ENCODE results near the gene SUN2.

The SUN2 gene

DNA sequence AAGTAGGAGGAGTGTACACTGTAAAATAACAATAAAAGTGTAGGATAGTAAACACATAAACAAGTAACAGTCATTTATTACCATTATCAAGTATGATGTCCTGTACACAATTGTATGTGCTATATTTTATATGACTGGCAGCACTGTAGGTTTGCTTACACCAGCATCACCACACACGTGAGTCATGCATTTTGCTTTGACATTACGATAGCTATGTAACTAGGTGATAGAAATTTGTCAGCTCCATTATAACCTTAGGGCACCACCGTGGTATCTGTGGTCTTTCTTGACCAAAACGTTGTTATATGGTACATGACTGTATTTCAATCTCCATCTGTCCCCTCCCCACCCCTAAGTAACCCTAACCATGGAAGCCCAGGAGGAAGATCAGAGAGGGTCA is 37.0 kb upstream of the SUN2 start:
- H3K9ac ChIP-seq (ENCODE audit: low read depth, low read length), result no peak overlapping the region
- no peaks in the 10 kb centered on the region; the same call in 1 of the 2 replicates for H3K36me3 ChIP-seq (ENCODE audit: insufficient read depth, low read length)
- peak overlapping the region; percentile 72 for H3K4me3 ChIP-seq (ENCODE audit: low read length)
- no peak overlapping the region for H3K27ac ChIP-seq (ENCODE audit: low read depth, low read length)
- WGBS, result 84% methylated on average over 4 of the region's 4 CpGs
- H3K9me3 ChIP-seq (ENCODE audit: insufficient read depth, low read depth, low read length), result no peaks in the 10 kb centered on the region
- H3K27me3 ChIP-seq (ENCODE audit: insufficient read depth, low read length), result no peaks in the 10 kb centered on the region
- H3K4me1 ChIP-seq (ENCODE audit: insufficient read depth, low read length), result 0 out of 2 replicates have a peak, but pooled peaks cover 5% of the 10 kb centered on the region

DNA sequence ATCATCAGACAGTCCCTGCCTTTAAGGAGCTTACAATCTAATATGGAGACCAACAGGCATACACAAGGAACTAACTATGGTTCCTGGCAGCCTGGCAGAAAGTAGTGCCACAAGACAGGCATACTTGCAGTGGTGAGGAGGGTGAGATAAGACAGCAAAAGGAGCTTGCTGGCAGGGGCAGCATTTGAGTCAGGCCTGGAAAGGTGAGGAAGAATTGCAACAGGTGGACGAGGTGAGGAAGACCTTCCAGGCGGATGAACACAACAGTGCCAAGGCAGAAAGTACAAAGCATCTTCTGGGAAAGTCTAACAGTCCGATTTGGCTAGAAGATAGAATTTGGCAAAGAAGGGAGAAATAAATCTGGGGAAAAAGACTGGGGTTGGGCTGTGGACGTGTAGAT is 33.8 kb upstream of the SUN2 start:
- 90% methylated on average over 4 of the region's 4 CpGs for WGBS
- H3K27me3 ChIP-seq (ENCODE audit: insufficient read depth, low read length), result no peaks in the 10 kb centered on the region
- H3K27ac ChIP-seq (ENCODE audit: low read depth, low read length), result no peak overlapping the region
- H3K4me1 ChIP-seq (ENCODE audit: insufficient read depth, low read length), result 0 out of 2 replicates have a peak, but pooled peaks cover 5% of the 10 kb centered on the region
- no peaks in the 10 kb centered on the region; the same call in 1 of the 2 replicates for H3K36me3 ChIP-seq (ENCODE audit: insufficient read depth, low read length)
- H3K9me3 ChIP-seq (ENCODE audit: insufficient read depth, low read depth, low read length), result no peaks in the 10 kb centered on the region
- no peak overlapping the region for H3K4me3 ChIP-seq (ENCODE audit: low read length)
- no peak overlapping the region for H3K9ac ChIP-seq (ENCODE audit: low read depth, low read length)

DNA sequence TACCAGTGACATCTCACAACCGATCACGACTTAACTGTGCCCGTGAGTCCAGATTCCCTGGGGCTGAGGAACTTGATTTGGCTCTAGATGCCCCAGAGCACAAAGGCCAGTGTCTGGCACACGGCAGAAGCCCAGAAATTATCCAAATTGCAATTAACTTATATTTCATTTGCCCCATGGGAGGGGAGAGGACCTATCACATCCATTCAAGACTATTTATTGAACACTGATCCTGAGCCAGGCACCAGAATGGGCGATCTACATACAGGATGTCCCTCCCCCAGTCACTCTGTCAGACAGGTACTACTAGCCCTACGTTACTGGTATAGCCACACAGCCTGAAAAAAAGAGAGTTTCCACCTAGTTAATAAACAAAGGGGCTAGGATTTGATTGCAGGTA is 33.0 kb upstream of the SUN2 start:
- no peak overlapping the region for H3K4me3 ChIP-seq (ENCODE audit: low read length)
- 93% methylated on average over 6 of the region's 6 CpGs for WGBS
- no peak overlapping the region for H3K9ac ChIP-seq (ENCODE audit: low read depth, low read length)
- no peaks in the 10 kb centered on the region; the same call in 1 of the 2 replicates for H3K36me3 ChIP-seq (ENCODE audit: insufficient read depth, low read length)
- H3K9me3 ChIP-seq (ENCODE audit: insufficient read depth, low read depth, low read length), result no peaks in the 10 kb centered on the region
- 0 out of 2 replicates have a peak, but pooled peaks cover 5% of the 10 kb centered on the region for H3K4me1 ChIP-seq (ENCODE audit: insufficient read depth, low read length)
- no peaks in the 10 kb centered on the region for H3K27me3 ChIP-seq (ENCODE audit: insufficient read depth, low read length)
- no peak overlapping the region for H3K27ac ChIP-seq (ENCODE audit: low read depth, low read length)

DNA sequence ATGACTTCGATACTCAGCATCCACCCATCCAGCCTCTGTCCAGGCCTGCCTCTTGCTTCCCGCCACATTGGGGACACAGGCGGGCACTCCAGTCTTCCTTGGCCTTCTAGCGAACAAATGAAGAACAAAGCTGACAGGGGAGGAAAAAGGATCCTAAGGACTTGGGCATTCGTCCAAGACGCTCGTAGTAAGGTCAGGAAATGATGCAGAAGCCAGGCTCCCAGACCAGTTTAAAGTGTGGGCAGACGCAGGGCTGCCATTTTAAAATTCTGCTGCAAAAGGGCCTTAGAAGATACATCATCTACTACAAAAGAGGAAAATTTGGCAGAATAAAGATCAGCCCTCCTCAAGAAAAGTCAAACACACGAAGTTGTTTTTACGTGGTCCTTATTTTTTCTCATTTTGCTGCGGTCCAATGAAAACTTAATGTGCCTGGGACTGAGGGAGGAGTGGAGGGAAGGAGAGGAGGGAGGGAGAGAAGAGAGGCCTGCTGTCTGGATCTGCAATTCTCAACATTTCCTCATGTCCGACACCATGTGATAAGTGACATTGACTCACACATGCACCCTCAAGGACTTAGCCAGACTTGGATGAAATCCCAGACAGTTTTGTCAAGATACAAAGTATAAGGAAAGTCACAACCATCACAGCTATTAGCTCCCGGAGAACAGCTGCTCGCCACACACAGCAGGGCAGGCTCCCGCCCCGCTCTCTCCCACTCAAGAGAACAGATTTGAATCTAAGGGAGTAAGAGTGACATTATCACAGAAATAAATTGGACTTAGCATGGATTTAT is 32.4 kb upstream of the SUN2 start:
- no peaks in the 10 kb centered on the region for H3K27me3 ChIP-seq (ENCODE audit: insufficient read depth, low read length)
- H3K4me3 ChIP-seq (ENCODE audit: low read length), result no peak overlapping the region
- H3K9ac ChIP-seq (ENCODE audit: low read depth, low read length), result no peak overlapping the region
- 0 out of 2 replicates have a peak, but pooled peaks cover 4% of the 10 kb centered on the region for H3K4me1 ChIP-seq (ENCODE audit: insufficient read depth, low read length)
- no peaks in the 10 kb centered on the region for H3K9me3 ChIP-seq (ENCODE audit: insufficient read depth, low read depth, low read length)
- no peak overlapping the region for H3K27ac ChIP-seq (ENCODE audit: low read depth, low read length)
- no peaks in the 10 kb centered on the region; the same call in 1 of the 2 replicates for H3K36me3 ChIP-seq (ENCODE audit: insufficient read depth, low read length)
- WGBS, result 94% methylated on average over 16 of the region's 16 CpGs

DNA sequence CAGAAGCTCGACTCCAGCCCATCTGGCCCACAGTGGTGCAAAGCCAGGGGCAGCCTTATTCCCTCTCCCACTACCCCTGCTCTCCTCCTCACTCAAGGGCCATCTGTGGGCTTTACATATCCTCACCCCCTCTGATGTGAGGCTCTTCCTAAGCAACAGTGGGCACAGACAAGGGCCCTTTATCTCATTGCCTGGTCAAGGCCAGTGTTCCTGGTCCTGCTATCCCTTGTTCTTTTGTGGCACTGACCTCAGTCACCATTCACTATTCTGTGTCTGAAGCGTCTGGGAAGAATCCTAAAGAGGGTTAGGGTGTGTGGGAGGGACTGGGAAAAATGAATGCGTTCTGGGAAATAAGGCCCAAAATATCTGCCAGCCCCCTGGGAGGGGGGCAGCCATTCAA is 30.8 kb upstream of the SUN2 start:
- H3K4me1 ChIP-seq (ENCODE audit: insufficient read depth, low read length), result peaks cover 4% of the 10 kb centered on the region
- no peak overlapping the region for H3K4me3 ChIP-seq (ENCODE audit: low read length)
- no peaks in the 10 kb centered on the region for H3K27me3 ChIP-seq (ENCODE audit: insufficient read depth, low read length)
- H3K36me3 ChIP-seq (ENCODE audit: insufficient read depth, low read length), result no peaks in the 10 kb centered on the region; the same call in 1 of the 2 replicates
- no peaks in the 10 kb centered on the region for H3K9me3 ChIP-seq (ENCODE audit: insufficient read depth, low read depth, low read length)
- 95% methylated on average over 3 of the region's 3 CpGs for WGBS
- no peak overlapping the region for H3K27ac ChIP-seq (ENCODE audit: low read depth, low read length)
- no peak overlapping the region for H3K9ac ChIP-seq (ENCODE audit: low read depth, low read length)

DNA sequence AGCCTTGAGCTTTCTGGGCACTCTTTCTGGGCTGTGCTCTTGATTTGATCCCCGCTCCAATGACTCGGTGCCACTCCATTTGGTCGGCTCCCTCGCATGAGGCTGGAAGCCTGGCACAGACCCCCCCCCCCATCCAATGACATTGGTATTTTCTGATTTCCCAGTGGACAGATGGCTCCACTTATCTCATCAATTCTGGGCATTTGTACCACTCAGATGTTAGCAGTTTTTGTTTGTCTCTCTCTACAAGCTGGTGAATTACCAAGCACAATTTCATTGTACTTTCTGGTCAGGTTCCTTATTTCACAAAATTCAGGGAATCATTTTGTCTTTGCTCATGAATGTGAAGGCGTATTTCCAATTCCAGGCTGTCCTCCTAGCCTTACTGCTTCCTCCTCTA is 29.1 kb upstream of the SUN2 start:
- Histone ChIP-seq H3K4me1 (ENCODE audit: insufficient read depth, low read length) (peaks cover 4% of the 10 kb centered on the region), H3K4me3 (ENCODE audit: low read length) (no peak overlapping the region), H3K27ac (ENCODE audit: low read depth, low read length) (no peak overlapping the region), H3K27me3 (ENCODE audit: insufficient read depth, low read length) (no peaks in the 10 kb centered on the region), H3K9me3 (ENCODE audit: insufficient read depth, low read depth, low read length) (no peaks in the 10 kb centered on the region), H3K36me3 (ENCODE audit: insufficient read depth, low read length) (no peaks in the 10 kb centered on the region), H3K9ac (ENCODE audit: low read depth, low read length) (no peak overlapping the region)
- 95% methylated on average over 5 of the region's 5 CpGs for WGBS

DNA sequence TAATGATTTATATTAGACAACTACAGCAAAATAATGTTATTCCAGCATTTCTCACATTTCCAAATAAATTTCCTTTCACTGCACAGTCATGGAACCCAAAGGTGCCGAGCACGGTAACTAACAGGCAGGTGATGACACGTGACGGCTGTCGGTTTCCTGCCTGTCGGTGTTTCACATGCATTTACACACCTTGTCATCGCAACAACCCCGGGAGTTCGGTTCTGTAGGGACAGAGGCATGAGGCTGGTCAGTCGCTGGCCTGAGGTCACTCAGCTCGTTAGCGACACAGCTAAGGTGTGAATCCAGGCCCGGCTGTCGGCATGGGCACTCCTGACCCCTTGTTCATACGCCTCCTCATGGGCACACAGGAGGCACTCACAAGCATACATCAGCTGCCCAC is 28.2 kb upstream of the SUN2 start:
- H3K4me1 ChIP-seq (ENCODE audit: insufficient read depth, low read length), result peaks cover 4% of the 10 kb centered on the region
- H3K36me3 ChIP-seq (ENCODE audit: insufficient read depth, low read length), result no peaks in the 10 kb centered on the region
- no peak overlapping the region for H3K27ac ChIP-seq (ENCODE audit: low read depth, low read length)
- WGBS, result 95% methylated on average over 15 of the region's 15 CpGs
- H3K9me3 ChIP-seq (ENCODE audit: insufficient read depth, low read depth, low read length), result no peaks in the 10 kb centered on the region
- H3K27me3 ChIP-seq (ENCODE audit: insufficient read depth, low read length), result no peaks in the 10 kb centered on the region
- H3K4me3 ChIP-seq (ENCODE audit: low read length), result no peak overlapping the region
- no peak overlapping the region for H3K9ac ChIP-seq (ENCODE audit: low read depth, low read length)

DNA sequence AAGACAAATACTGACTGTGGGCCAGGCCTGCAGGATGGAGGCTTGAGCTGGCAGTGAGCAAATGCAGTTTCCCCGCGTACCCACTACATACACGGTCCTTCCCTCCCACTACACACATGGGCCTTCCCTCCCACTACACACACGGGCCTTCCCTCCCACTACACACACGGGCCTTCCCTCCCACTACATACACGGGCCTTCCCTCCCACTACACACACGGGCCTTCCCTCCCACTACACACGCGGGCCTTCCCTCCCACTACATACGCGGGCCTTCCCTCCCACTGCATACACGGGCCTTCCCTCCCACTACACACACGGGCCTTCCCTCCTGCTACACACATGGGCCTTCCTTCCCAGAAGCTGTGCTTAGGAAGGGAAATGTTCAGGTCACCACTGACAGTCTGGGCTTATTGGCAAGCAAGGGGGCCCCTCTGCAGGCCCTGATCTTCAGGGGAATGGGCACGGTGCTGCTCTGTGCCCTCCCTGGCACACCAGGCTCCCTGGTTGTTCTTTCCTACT is 27.4 kb upstream of the SUN2 start:
- WGBS, result 83% methylated on average over 14 of the region's 14 CpGs
- H3K4me3 ChIP-seq (ENCODE audit: low read length), result no peak overlapping the region
- no peaks in the 10 kb centered on the region for H3K27me3 ChIP-seq (ENCODE audit: insufficient read depth, low read length)
- H3K27ac ChIP-seq (ENCODE audit: low read depth, low read length), result no peak overlapping the region
- H3K4me1 ChIP-seq (ENCODE audit: insufficient read depth, low read length), result peaks cover 4% of the 10 kb centered on the region
- no peak overlapping the region; the same call in 1 of the 2 replicates for H3K9ac ChIP-seq (ENCODE audit: low read depth, low read length)
- H3K36me3 ChIP-seq (ENCODE audit: insufficient read depth, low read length), result no peaks in the 10 kb centered on the region
- no peaks in the 10 kb centered on the region for H3K9me3 ChIP-seq (ENCODE audit: insufficient read depth, low read depth, low read length)

DNA sequence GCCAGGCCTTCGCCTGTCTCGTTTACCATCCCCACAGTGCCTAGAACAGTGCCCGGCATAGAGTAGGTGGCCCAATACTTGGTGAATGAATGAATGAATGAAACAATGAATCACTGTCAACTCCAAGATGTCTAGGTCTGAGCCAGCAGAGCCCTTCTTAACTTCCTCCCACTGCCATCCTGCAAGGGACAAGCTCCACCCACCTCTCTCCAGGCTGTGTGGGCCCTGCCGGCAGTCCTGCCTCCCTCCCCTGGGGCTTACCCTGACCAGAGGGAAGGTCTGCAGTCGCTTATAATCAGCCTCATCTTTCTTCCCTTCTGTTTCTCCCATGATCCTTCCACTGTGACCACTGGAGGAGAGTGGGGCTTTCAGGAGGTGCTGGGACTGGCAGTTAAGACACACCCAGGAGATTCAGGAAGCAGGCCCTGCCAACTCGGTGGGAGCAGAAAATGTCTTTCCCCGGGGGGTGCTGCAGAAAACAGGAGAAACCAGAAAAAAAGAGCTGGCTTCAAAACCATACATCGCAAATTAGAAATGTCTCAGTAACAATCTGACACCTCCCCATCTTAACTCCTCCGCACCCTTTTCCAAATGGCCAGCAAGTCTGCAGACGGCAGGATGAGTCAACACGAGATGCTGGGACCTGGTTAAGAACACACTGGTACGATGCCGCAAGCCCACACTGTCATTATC is 26.8 kb upstream of the SUN2 start:
- Histone ChIP-seq H3K4me3 (ENCODE audit: low read length) (no peak overlapping the region), H3K36me3 (ENCODE audit: insufficient read depth, low read length) (no peaks in the 10 kb centered on the region), H3K9me3 (ENCODE audit: insufficient read depth, low read depth, low read length) (no peaks in the 10 kb centered on the region), H3K27ac (ENCODE audit: low read depth, low read length) (no peak overlapping the region), H3K27me3 (ENCODE audit: insufficient read depth, low read length) (no peaks in the 10 kb centered on the region), H3K4me1 (ENCODE audit: insufficient read depth, low read length) (peaks cover 4% of the 10 kb centered on the region), H3K9ac (ENCODE audit: low read depth, low read length) (no peak overlapping the region)
- 80% methylated on average over 13 of the region's 13 CpGs for WGBS

DNA sequence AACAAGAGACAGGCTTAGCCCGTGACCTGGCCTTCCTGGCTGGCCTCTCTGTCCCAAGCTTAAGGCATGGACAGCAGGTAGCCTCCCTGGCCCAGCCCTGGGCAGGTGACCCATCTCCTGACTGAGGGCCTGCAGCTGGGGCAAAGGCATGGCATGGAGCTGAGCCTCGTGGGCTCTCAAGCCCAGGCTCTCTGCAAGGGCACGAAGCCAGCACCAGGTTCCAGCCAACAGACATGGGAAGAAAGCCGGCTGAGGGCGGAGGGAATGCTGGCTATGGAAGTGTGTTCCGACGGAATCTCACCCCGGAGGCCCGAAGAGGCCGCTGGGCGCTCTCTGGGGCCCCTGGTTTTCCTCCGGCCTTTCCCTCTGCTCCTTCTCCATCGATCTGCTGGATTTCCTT is 25.2 kb upstream of the SUN2 start:
- Histone ChIP-seq H3K27me3 (ENCODE audit: insufficient read depth, low read length) (no peaks in the 10 kb centered on the region), H3K4me3 (ENCODE audit: low read length) (no peak overlapping the region), H3K36me3 (ENCODE audit: insufficient read depth, low read length) (no peaks in the 10 kb centered on the region), H3K9me3 (ENCODE audit: insufficient read depth, low read depth, low read length) (no peaks in the 10 kb centered on the region), H3K27ac (ENCODE audit: low read depth, low read length) (no peak overlapping the region), H3K4me1 (ENCODE audit: insufficient read depth, low read length) (peaks cover 4% of the 10 kb centered on the region), H3K9ac (ENCODE audit: low read depth, low read length) (no peak overlapping the region)
- WGBS, result 94% methylated on average over 13 of the region's 13 CpGs

DNA sequence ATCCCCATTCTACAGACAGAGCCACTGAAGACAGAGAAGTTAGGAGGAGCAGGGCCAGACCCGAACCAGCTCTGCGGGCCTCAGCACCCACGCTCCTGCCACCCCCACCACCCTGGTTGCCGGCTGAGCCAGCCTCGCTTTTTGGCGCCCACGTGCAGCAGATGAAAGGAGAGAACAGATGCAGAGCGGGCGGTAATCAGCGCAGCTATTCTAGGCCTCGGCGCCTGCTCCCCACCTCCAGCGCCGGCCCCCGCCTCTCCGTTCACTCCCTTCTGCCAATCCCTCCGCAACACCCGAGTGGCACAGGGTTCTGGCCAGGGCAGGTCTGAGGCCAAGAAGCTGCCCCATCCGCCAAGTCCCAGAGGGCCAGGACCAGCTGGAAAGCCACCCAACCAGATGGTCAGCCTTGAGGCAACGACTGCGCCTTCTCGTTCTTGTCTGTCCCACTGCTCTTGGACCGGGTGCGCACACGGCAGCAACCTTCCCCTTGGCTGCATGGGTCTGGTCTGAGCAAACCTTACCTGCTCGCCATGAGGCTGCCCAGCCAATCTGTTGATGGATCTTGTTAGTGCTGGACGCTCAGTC is 21.4 kb upstream of the SUN2 start:
- Histone ChIP-seq H3K9ac (ENCODE audit: low read depth, low read length) (no peak overlapping the region), H3K27ac (ENCODE audit: low read depth, low read length) (no peak overlapping the region), H3K4me3 (ENCODE audit: low read length) (no peak overlapping the region), H3K4me1 (ENCODE audit: insufficient read depth, low read length) (no peaks in the 10 kb centered on the region), H3K27me3 (ENCODE audit: insufficient read depth, low read length) (no peaks in the 10 kb centered on the region), H3K9me3 (ENCODE audit: insufficient read depth, low read depth, low read length) (no peaks in the 10 kb centered on the region), H3K36me3 (ENCODE audit: insufficient read depth, low read length) (no peaks in the 10 kb centered on the region)
- WGBS, result 95% methylated on average over 27 of the region's 27 CpGs

Measured in HUES64 (cell line).